Thyroid gland (tissue), 4 donors: ENCODE measurements around the gene C13orf46. TPM values are rescaled to one million over a fixed set of nuclear protein-coding genes. Genes with fewer than 3 reads are reported as not detected.

ENCODE experiments used
- DNase-seq, 2 donors: peaks; one replicate each; pipeline ENCODE4 v3.0.0-alpha.2; 2019
- H3K27ac ChIP-seq, 3 donors: fragments of 200-600 bp; sonication (generic); 1 replicate in 2 of 3; 2 replicates in 1 of 3; pipeline ENCODE4 v1.5.1; 2016 to 2019; ENCODE audit warnings: mild to moderate bottlenecking in 1 of 3, moderate library complexity in 1 of 3
- H3K27me3 ChIP-seq: fragments of 200-600 bp; sonication (generic); one replicate; pipeline ENCODE4 v1.5.1; 2019
- H3K36me3 ChIP-seq, 2 donors: fragments of 200-600 bp; sonication (generic); one replicate each; pipeline ENCODE4 v1.5.1; 2016 to 2019
- H3K4me1 ChIP-seq, 2 donors: fragments of 200-600 bp; sonication (generic); one replicate each; pipeline ENCODE4 v1.5.1; 2017 to 2019
- H3K4me3 ChIP-seq, 3 donors: fragments of 200-600 bp; sonication (generic); replicated peaks in 1 of 3; 1 replicate in 2 of 3; 2 replicates in 1 of 3; pipeline ENCODE4 v1.5.1; 2016; ENCODE audit warnings: mild to moderate bottlenecking in 1 of 3
- H3K9me3 ChIP-seq: fragments of 200-600 bp; sonication (generic); one replicate; pipeline ENCODE4 v1.5.1; 2017
- CTCF ChIP-seq, 6 experiments: fragments of 200-600 bp in 3 of 6; fragments of 450-650 bp in 3 of 6; sonication (generic) in 3 of 6; IDR thresholded peaks; one replicate each; pipeline ENCODE4 v1.5.1; 2016 to 2019; ENCODE audit warnings: antibody characterized with exemption in 6 of 6, mild to moderate bottlenecking in 2 of 6, inconsistent platforms in 1 of 6, moderate library complexity in 1 of 6
- POLR2A ChIP-seq, 2 donors: fragments of 450-650 bp; IDR thresholded peaks; one replicate each; pipeline ENCODE4 v1.6.1; 2017; ENCODE audit warnings: antibody characterized with exemption in 2 of 2, mild to moderate bottlenecking in 2 of 2, moderate library complexity in 1 of 2
- WGBS, 2 donors: methylation state at CpG; one replicate each; pipeline ENCODE4 v1.1.5; 2017; 5-methylcytosine and 5-hydroxymethylcytosine counted together
- intact Hi-C: fragments of 100-400 bp; cut with DNase I; formaldehyde crosslinking; loops from one replicate; pipeline ENCODE4 v1.15.1; 2023
- total RNA-seq, 4 donors: library from RNA; depleted of rRNA; stranded (reverse); fragments of >200 nt; gene quantifications; one replicate each; pipeline ENCODE4 v1.2.3, GENCODE V29; 2016

C13orf46 gene
- total RNA-seq, 4 donors from 2014 or later, result 0.67 to 9.4 (median 4.3) TPM

GRCh38 chr13:113917594-113918371 is 56.1 kb downstream of the C13orf46 start:
- intact Hi-C loops, result no loop called here
- Histone ChIP-seq H3K4me1 (no peaks in the 10 kb centered on the region), H3K27me3 (no peaks in the 10 kb centered on the region), H3K9me3 (no peaks in the 10 kb centered on the region), H3K4me3 (no peak overlapping the region), H3K36me3 (no peaks in the 10 kb centered on the region), H3K27ac (no peak overlapping the region)
- DNase-seq, result no peak
- TF ChIP-seq POLR2A (IDR thresholded peaks at IDR 0.05), result no peak
- no peak for TF ChIP-seq CTCF (IDR thresholded peaks at IDR 0.05)
- WGBS, 2 donors, result 87 to 88% methylated on average over 14 to 28 of the region's 29 CpGs

GRCh38 chr13:113917096-113917495 is 56.8 kb downstream of the C13orf46 start:
- Histone ChIP-seq H3K27ac (no peak overlapping the region), H3K9me3 (no peaks in the 10 kb centered on the region), H3K27me3 (no peaks in the 10 kb centered on the region), H3K4me1 (no peaks in the 10 kb centered on the region), H3K4me3 (no peak overlapping the region), H3K36me3 (no peaks in the 10 kb centered on the region)
- TF ChIP-seq CTCF (IDR thresholded peaks at IDR 0.05) (no peak), POLR2A (IDR thresholded peaks at IDR 0.05) (no peak)
- intact Hi-C loops, result no loop called here
- DNase-seq, result no peak
- WGBS, 2 donors, result 75 to 85% methylated on average over 12 to 13 of the region's 14 CpGs

GRCh38 chr13:113916330-113916815 is 57.5 kb downstream of the C13orf46 start:
- intact Hi-C loops, result no loop called here
- Histone ChIP-seq H3K27me3 (no peaks in the 10 kb centered on the region), H3K36me3 (no peaks in the 10 kb centered on the region), H3K9me3 (no peaks in the 10 kb centered on the region), H3K4me3 (no peak overlapping the region), H3K27ac (no peak overlapping the region), H3K4me1 (no peaks in the 10 kb centered on the region)
- 87 to 88% methylated on average over 2 of the region's 2 CpGs for WGBS, 2 donors
- DNase-seq, result no peak
- no peak for TF ChIP-seq POLR2A (IDR thresholded peaks at IDR 0.05)
- no peak for TF ChIP-seq CTCF (IDR thresholded peaks at IDR 0.05)

DNA sequence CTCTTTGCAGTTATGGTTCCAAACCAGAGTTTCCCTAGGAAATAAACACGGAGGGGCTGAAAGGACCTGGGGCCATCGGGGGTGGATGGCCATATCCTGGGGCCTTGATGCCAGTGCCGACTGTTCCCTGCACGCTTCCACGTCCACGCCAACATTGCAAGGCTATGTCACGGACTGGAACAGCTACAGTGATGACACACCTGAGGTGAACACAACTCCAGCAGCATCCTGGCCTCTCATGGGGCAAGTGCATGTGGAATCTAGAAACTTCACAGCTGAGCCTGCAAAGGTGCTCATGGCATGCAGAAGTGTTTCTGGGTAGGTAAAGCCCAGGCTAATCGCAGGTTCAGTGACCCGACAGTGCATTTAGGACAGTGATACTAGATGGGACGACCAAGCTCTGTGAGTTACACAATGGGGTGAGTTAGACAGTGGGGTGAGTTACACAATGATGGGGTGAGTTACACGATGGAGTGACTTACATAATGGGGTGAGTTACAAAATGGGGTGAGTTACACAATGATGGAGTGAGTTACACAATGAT is 58.0 kb downstream of the C13orf46 start:
- no peak overlapping the region for H3K4me3 ChIP-seq
- H3K4me1 ChIP-seq, result no peaks in the 10 kb centered on the region
- no peak overlapping the region for H3K27ac ChIP-seq
- TF ChIP-seq POLR2A (IDR thresholded peaks at IDR 0.05), result no peak
- no peak for TF ChIP-seq CTCF (IDR thresholded peaks at IDR 0.05)
- 90 to 92% methylated on average over 10 to 11 of the region's 11 CpGs for WGBS, 2 donors
- intact Hi-C loops, result no loop called here
- H3K9me3 ChIP-seq, result no peaks in the 10 kb centered on the region
- no peaks in the 10 kb centered on the region for H3K27me3 ChIP-seq
- DNase-seq, result no peak
- H3K36me3 ChIP-seq, result no peaks in the 10 kb centered on the region
